HepG2 (cell line): ENCODE data around the gene SFXN2. TPM values are rescaled to one million over a fixed set of nuclear protein-coding genes. Genes with fewer than 3 reads are reported as not detected.
A peak's percentile ranks its signal among the peaks of the same experiment; 100 is the strongest.

Experiments
- HDAC2 ChIP-seq: sonication (generic); formaldehyde crosslinking; IDR thresholded peaks from 2 replicates; pipeline ENCODE4 v1.4.0; 2020; ENCODE audit warnings: missing genetic modification reagents
- IKZF4 ChIP-seq: sonication (generic); formaldehyde crosslinking; IDR thresholded peaks from 2 replicates; pipeline ENCODE4 v1.5.1; 2020; ENCODE audit warnings: borderline replicate concordance, mild to moderate bottlenecking, low read depth, missing genetic modification reagents; ENCODE audit errors: not compliant biosample characterization
- JUND ChIP-seq: sonication (generic); formaldehyde crosslinking; IDR thresholded peaks from 2 replicates; pipeline ENCODE4 v1.8.0; 2022; ENCODE audit warnings: mild to moderate bottlenecking, missing genetic modification reagents
- KLF13 ChIP-seq: sonication (generic); formaldehyde crosslinking; IDR thresholded peaks from 2 replicates; pipeline ENCODE4 v1.4.0; 2020; ENCODE audit warnings: mild to moderate bottlenecking, missing genetic modification reagents
- RFXANK ChIP-seq: IDR thresholded peaks from 2 replicates; pipeline ENCODE4 v1.6.1; 2016
- SUZ12 ChIP-seq: fragments of 150-350 bp; IDR thresholded peaks from 2 replicates; pipeline ENCODE4 v1.6.1; 2014; ENCODE audit warnings: low read depth, low read length
- TMF1 ChIP-seq: sonication (generic); formaldehyde crosslinking; IDR thresholded peaks from 2 replicates; pipeline ENCODE4 v1.8.1; 2022; ENCODE audit warnings: low read depth, missing genetic modification reagents
- U2AF2 ChIP-seq: fragments of 200-400 bp; formaldehyde crosslinking; IDR thresholded peaks from 2 replicates; pipeline ENCODE4 v1.6.1; 2017; ENCODE audit warnings: low read depth, mild to moderate bottlenecking, low read length
- XBP1 ChIP-seq: sonication (generic); formaldehyde crosslinking; IDR thresholded peaks from 2 replicates; pipeline ENCODE4 v1.5.0; 2020; ENCODE audit warnings: missing genetic modification reagents
- ZIK1 ChIP-seq: sonication (generic); formaldehyde crosslinking; IDR thresholded peaks from 2 replicates; pipeline ENCODE4 v1.5.0; 2020; ENCODE audit warnings: mild to moderate bottlenecking, low read depth, missing genetic modification reagents, borderline replicate concordance
- ZNF180 ChIP-seq: sonication (generic); formaldehyde crosslinking; IDR thresholded peaks from 2 replicates; pipeline ENCODE4 v1.4.0; 2020; ENCODE audit warnings: low read depth, missing genetic modification reagents, borderline replicate concordance
- ZNF205 ChIP-seq: IDR thresholded peaks from 2 replicates; pipeline ENCODE4 v1.6.1; 2018; ENCODE audit warnings: missing biosample characterization, missing genetic modification reagents
- ZNF234 ChIP-seq: sonication (generic); formaldehyde crosslinking; conservative IDR thresholded peaks from 2 replicates; pipeline ENCODE4 v1.5.1; 2020; ENCODE audit warnings: mild to moderate bottlenecking, missing genetic modification reagents
- ZNF256 ChIP-seq: sonication (generic); formaldehyde crosslinking; conservative IDR thresholded peaks from 2 replicates; pipeline ENCODE4 v1.4.0; 2020; ENCODE audit warnings: missing genetic modification reagents
- ZNF264 ChIP-seq: sonication (generic); formaldehyde crosslinking; IDR thresholded peaks from 2 replicates; pipeline ENCODE4 v1.4.0; 2020; ENCODE audit warnings: missing genetic modification reagents
- ZNF446 ChIP-seq: sonication (generic); formaldehyde crosslinking; IDR thresholded peaks from 2 replicates; pipeline ENCODE4 v1.5.0; 2020; ENCODE audit warnings: mild to moderate bottlenecking, missing genetic modification reagents
- ZNF740 ChIP-seq: sonication (generic); formaldehyde crosslinking; IDR thresholded peaks from 2 replicates; pipeline ENCODE4 v1.4.0; 2020; ENCODE audit warnings: missing genetic modification reagents
- ZSCAN9 ChIP-seq: IDR thresholded peaks from 2 replicates; pipeline ENCODE4 v1.6.1; 2016; ENCODE audit warnings: borderline replicate concordance
- polyA plus RNA-seq, 8 experiments: library from polyadenylated mRNA; depleted of rRNA in 3 of 8; stranded (reverse) in 7 of 8; unstranded in 1 of 8; fragments of >200 nt; fragmentation: Illumina TruSeq in 4 of 8; extraction: Trizol in 4 of 8; gene quantifications; 2 replicates each; pipeline versions ENCODE4 v1.2.1 to v1.2.3, GENCODE V29; 2011 to 2016; ENCODE audit warnings: low read depth in 4 of 8, missing spikeins in 1 of 8, mixed read lengths in 1 of 8; ENCODE audit not compliant: insufficient read depth in 1 of 8
- total RNA-seq, 5 experiments: library from RNA; depleted of rRNA; stranded (reverse); fragments of >200 nt; fragmentation: Illumina TruSeq; extraction: Trizol; gene quantifications; 2 replicates each; pipeline ENCODE4 v1.2.3, GENCODE V29; 2016; ENCODE audit warnings: low read depth in 1 of 5
- TF ChIP-seq, protein P1 (sequence below), 2 experiments: sonication (generic) in 1 of 2; formaldehyde crosslinking in 1 of 2; IDR thresholded peaks; 2 replicates each; pipeline versions ENCODE4 v1.4.0 to v1.6.1; 2016 to 2020; ENCODE audit warnings: borderline replicate concordance in 1 of 2, low read depth in 1 of 2, mild to moderate bottlenecking in 1 of 2, missing genetic modification reagents in 1 of 2
- TF ChIP-seq, protein P2 (sequence below): sonication (generic); formaldehyde crosslinking; IDR thresholded peaks from 2 replicates; pipeline ENCODE4 v1.9.0; 2021; ENCODE audit warnings: missing genetic modification reagents, borderline replicate concordance
- TF ChIP-seq, protein P3 (sequence below): sonication (generic); formaldehyde crosslinking; IDR thresholded peaks from 2 replicates; pipeline ENCODE4 v1.8.1; 2023; ENCODE audit warnings: missing genetic modification reagents, inconsistent platforms, borderline replicate concordance

SFXN2 gene
- total and polyA plus RNA-seq, 2 of the 13 experiments (the other 11 are each of a cell fraction or from before 2014, with no cell fraction given) = 12.8 to 21.1 TPM

GRCh38 chr10:102714621-102715455, at the start of gene SFXN2 (continued):
- TF ChIP-seq IKZF4 (CRISPR knock-in tag) (no peak), ZIK1 (CRISPR knock-in tag) (peak; percentile 84; the same call in 1 of the 2 replicates), ZNF256 (CRISPR knock-in tag) (no peak; the same call in 1 of the 2 replicates), ZSCAN9 (CRISPR knock-in tag) (no peak), XBP1 (CRISPR knock-in tag) (no peak), ZNF205 (CRISPR knock-in tag) (no peak; the same call in none of the 2 replicates), JUND (CRISPR knock-in tag) (no peak), RFXANK (CRISPR knock-in tag) (no peak), U2AF2 (no peak), ZNF740 (CRISPR knock-in tag) (no peak), KLF13 (CRISPR knock-in tag) (no peak), ZNF234 (peak; percentile 82; the same call in 1 of the 2 replicates), ZNF180 (CRISPR knock-in tag) (no peak), SUZ12 (no peak), ZNF446 (peak; percentile 79; the same call in 1 of the 2 replicates), ZNF264 (CRISPR knock-in tag) (no peak; the same call in 1 of the 2 replicates), HDAC2 (CRISPR knock-in tag) (no peak; the same call in 1 of the 2 replicates), TMF1 (CRISPR knock-in tag) (peak; percentile 62; the same call in 1 of the 2 replicates)
- TF ChIP-seq, protein P1, sequence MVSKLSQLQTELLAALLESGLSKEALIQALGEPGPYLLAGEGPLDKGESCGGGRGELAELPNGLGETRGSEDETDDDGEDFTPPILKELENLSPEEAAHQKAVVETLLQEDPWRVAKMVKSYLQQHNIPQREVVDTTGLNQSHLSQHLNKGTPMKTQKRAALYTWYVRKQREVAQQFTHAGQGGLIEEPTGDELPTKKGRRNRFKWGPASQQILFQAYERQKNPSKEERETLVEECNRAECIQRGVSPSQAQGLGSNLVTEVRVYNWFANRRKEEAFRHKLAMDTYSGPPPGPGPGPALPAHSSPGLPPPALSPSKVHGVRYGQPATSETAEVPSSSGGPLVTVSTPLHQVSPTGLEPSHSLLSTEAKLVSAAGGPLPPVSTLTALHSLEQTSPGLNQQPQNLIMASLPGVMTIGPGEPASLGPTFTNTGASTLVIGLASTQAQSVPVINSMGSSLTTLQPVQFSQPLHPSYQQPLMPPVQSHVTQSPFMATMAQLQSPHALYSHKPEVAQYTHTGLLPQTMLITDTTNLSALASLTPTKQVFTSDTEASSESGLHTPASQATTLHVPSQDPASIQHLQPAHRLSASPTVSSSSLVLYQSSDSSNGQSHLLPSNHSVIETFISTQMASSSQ (IDR thresholded peaks at IDR 0.05; ENCODE audit: low read depth) = no peak
- TF ChIP-seq, protein P1 (CRISPR knock-in tag; IDR thresholded peaks at IDR 0.05; ENCODE audit: borderline replicate concordance) = peak; percentile 57; the same call in 1 of the 2 replicates
- TF ChIP-seq, protein P2, sequence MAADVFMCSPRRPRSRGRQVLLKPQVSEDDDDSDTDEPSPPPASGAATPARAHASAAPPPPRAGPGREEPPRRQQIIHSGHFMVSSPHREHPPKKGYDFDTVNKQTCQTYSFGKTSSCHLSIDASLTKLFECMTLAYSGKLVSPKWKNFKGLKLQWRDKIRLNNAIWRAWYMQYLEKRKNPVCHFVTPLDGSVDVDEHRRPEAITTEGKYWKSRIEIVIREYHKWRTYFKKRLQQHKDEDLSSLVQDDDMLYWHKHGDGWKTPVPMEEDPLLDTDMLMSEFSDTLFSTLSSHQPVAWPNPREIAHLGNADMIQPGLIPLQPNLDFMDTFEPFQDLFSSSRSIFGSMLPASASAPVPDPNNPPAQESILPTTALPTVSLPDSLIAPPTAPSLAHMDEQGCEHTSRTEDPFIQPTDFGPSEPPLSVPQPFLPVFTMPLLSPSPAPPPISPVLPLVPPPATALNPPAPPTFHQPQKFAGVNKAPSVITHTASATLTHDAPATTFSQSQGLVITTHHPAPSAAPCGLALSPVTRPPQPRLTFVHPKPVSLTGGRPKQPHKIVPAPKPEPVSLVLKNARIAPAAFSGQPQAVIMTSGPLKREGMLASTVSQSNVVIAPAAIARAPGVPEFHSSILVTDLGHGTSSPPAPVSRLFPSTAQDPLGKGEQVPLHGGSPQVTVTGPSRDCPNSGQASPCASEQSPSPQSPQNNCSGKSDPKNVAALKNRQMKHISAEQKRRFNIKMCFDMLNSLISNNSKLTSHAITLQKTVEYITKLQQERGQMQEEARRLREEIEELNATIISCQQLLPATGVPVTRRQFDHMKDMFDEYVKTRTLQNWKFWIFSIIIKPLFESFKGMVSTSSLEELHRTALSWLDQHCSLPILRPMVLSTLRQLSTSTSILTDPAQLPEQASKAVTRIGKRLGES = no peak
- TF ChIP-seq, protein P3, sequence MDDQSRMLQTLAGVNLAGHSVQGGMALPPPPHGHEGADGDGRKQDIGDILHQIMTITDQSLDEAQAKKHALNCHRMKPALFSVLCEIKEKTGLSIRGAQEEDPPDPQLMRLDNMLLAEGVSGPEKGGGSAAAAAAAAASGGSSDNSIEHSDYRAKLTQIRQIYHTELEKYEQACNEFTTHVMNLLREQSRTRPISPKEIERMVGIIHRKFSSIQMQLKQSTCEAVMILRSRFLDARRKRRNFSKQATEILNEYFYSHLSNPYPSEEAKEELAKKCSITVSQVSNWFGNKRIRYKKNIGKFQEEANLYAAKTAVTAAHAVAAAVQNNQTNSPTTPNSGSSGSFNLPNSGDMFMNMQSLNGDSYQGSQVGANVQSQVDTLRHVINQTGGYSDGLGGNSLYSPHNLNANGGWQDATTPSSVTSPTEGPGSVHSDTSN (CRISPR knock-in tag) = no peak
